Stimulated activated naive B cell treated with anti-CD40 and anti-IgM and Interleukin-4, amounts not matched to agents 10 μg/mL and 1 μg/mL and 100 μg/mL, for 72 hours (primary cell): ENCODE data around the gene CHD6.
"Not testable (repeated sequence)": the region's sequence is repeated elsewhere in the genome, so short reads cannot be mapped to it uniquely, and the experiment has no call there.

ENCODE experiments used
- ATAC-seq, 2 donors: fragments of 150-1000 bp; cut with Tn5 transposase; replicated peaks; 2 replicates each; pipeline ENCODE4 v1.10.0; 2021; ENCODE audit warnings: moderate library complexity in 1 of 2
- DNase-seq: peaks from one replicate; pipeline ENCODE4 v3.0.0; 2021
- H3K27ac Mint-ChIP-seq: one replicate; pipeline ENCODE4 v1.8.0; 2022; ENCODE audit warnings: mild to moderate bottlenecking, mixed read lengths
- H3K27me3 Mint-ChIP-seq, 2 donors: one replicate each; pipeline ENCODE4 v1.8.0; 2022; ENCODE audit warnings: mixed read lengths in 2 of 2
- H3K36me3 Mint-ChIP-seq, 2 donors: one replicate each; pipeline ENCODE4 v1.8.0; 2022; ENCODE audit warnings: mixed read lengths in 2 of 2, mild to moderate bottlenecking in 1 of 2
- H3K4me1 Mint-ChIP-seq, 2 donors: one replicate each; pipeline ENCODE4 v1.8.0; 2022; ENCODE audit warnings: mixed read lengths in 2 of 2, mild to moderate bottlenecking in 1 of 2
- H3K4me3 Mint-ChIP-seq, 2 donors: one replicate each; pipeline ENCODE4 v1.8.0; 2022; ENCODE audit warnings: mild to moderate bottlenecking in 2 of 2, mixed read lengths in 2 of 2, moderate library complexity in 1 of 2
- H3K9me3 Mint-ChIP-seq, 2 donors: one replicate each; pipeline ENCODE4 v1.8.0; 2022; ENCODE audit warnings: mixed read lengths in 2 of 2, mild to moderate bottlenecking in 1 of 2

CHD6 gene

DNA sequence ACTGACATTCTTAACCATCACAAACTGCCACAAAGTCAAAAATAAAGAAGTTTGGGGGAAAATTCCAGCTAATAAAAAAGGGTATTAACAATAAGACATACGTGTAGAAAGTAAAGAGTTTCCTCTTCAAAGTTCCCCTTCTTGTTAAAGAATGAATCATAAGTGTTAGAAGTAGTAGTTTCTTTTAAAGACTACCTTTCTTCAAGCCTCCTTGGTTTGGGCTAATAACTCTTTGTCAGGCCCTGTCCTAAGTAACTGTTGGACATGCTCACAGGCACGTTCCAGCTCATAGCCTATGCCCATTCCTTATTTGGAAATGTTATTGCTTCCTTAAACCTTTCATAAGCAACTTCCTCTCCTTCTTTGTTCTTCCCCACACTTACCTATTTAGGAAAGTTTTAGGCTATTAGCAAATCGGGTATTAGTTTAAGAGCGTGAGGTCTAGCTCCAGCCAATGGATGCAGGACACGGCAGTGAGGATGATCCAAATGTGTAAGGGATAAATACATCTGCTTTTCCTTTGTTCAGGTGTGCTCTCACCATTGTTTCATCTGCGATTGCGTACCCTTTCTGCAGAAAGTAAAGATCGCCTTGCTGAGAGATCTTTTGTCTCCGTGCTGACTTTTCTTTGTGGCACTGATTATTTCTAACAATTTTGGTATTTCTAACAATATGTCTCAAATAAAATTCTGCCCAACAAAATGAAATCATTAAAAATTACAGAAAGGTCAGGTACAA, 64.9 kb downstream of the CHD6 start:
- Mint-ChIP-seq H3K36me3 (peaks cover 12 to 41% of the 10 kb centered on the region in 2 donors), H3K4me3 (peak overlapping the region; percentile 17 to 35), H3K4me1 (peaks cover 23 to 45% of the 10 kb centered on the region in 2 donors), H3K27me3 (no peaks in the 10 kb centered on the region), H3K27ac (peak overlapping the region; percentile 83), H3K9me3 (peaks cover 0 to 4% of the 10 kb centered on the region in 2 donors)
- ATAC-seq = peak; percentile 78 to 89
- no peak for DNase-seq

DNA sequence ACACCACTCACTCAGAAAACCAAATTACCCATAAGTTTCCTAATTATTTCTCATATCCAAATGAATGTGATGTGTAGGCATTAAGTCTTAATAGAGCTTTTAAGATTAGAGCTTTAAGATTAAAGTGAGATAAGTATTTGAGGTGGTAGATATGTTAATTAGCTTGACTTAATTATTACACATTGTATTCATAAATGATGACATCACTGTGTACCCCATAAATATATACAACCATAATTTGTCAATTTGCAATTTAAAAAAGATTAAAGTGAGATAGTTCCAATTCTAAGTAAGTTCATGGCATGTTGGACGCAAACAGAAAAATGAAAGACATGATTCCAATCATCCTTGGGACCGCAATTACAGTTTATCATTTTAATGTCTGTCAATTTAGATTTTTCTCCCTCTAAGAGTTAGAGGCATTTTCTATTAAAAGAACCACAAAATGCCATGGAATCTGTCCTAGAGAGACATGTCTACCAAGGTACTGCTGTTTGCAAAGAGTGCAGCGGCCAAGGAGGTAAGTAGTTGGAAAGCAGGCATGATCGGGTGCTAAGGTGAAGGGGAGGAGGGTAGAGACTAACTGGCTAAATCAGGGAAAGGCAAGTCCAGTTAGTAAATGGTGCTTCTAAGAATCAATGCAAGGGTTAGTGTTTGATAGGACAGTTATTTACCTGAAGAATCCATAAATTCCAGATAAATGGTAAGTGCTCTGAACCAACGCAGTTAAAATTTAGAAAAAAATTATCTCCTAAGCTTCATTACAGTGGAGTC, 65.7 kb downstream of the CHD6 start:
- no peak for DNase-seq
- peaks cover 0 to 4% of the 10 kb centered on the region in 2 donors for H3K9me3 Mint-ChIP-seq
- peak; percentile 14 to 43 for ATAC-seq
- peaks cover 10 to 37% of the 10 kb centered on the region in 2 donors for H3K36me3 Mint-ChIP-seq
- H3K4me1 Mint-ChIP-seq = peaks cover 20 to 44% of the 10 kb centered on the region in 2 donors
- H3K27me3 Mint-ChIP-seq = no peaks in the 10 kb centered on the region
- peak overlapping the region; percentile 83 for H3K27ac Mint-ChIP-seq
- H3K4me3 Mint-ChIP-seq = peak overlapping the region; percentile 35 to 54

DNA sequence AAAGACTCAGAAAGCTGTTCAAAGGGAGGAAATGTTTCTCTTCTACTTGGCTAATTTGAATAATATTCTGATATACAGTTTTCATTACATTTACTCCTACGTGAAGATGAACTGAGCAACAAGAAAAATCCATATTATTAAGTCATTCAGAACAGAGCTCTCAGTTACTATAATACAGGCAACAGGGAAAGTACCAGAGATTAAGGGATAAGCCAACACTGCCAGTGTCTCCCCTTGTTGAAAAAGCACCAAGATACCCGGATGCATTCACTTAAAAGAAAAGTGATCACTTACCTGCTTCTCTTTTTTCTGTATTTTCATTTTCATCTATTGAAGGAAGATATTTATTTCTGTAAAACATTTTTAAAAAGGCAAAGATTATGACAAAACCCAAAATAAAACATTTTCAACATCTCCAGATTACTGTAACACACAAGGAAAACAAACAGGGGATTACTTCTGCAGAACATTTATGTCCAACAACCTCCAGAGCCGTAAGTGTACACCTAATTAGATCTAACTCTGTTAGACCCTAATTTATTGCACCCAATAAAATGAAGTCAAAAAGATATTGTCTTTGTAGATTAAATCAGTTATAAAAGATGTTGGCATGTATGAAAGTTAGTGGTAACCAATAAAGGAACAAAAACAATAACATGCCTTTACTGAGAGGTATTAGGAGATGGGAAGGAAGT, 67.0 kb downstream of the CHD6 start:
- Mint-ChIP-seq H3K4me3 (no peak overlapping the region), H3K9me3 (peaks cover 0 to 2% of the 10 kb centered on the region in 2 donors), H3K27ac (peak overlapping the region; percentile 9), H3K4me1 (peaks cover 21 to 48% of the 10 kb centered on the region in 2 donors), H3K36me3 (peaks cover 10 to 33% of the 10 kb centered on the region in 2 donors), H3K27me3 (no peaks in the 10 kb centered on the region)
- peak in 1 of 2 donors; percentile 70 for ATAC-seq
- no peak for DNase-seq

DNA sequence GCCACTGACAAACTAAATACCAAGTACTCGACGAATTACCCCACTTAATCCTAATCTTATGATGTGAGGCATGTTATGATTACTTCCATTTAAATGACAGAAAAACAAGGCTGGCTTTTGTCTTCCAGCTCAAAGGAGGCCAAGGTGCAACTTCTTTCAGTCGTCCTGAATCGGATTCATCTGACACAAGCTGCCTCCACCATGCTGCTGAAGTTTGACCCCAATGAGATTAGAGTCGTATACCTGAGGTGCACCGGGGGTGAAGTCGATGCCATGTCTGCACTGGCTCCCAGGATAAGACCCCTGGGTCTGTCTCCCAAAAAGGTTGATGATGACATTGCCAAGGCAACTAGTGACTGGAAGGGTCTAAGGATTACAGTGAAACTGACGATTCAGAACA, 71.0 kb downstream of the CHD6 start:
- H3K9me3 Mint-ChIP-seq = peaks cover 0 to 2% of the 10 kb centered on the region in 2 donors
- no peak overlapping the region for H3K27ac Mint-ChIP-seq
- H3K4me3 Mint-ChIP-seq = no peak overlapping the region
- peaks cover 19 to 38% of the 10 kb centered on the region in 2 donors for H3K4me1 Mint-ChIP-seq
- peaks cover 12 to 20% of the 10 kb centered on the region in 2 donors for H3K36me3 Mint-ChIP-seq
- ATAC-seq (no peak), DNase-seq (no peak)
- H3K27me3 Mint-ChIP-seq = no peaks in the 10 kb centered on the region

DNA sequence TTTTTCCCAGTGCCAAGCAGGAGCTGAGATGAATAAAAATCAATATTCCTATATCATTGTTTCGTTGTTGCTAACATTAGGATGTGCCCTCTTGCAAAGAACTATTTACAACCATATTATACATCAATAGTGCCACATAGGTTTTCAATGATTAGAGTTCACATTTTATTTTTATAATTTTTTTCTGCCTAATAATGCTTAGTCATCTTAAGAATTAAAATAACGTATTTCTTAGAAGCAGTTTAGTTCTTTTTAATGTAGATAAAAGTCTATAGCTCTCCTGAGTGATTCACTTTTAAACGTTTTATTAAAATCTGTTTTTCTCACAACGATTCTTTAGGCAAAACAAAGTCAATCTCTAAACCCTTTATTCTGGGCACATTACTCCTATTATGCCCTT, 71.6 kb downstream of the CHD6 start:
- peaks cover 12 to 20% of the 10 kb centered on the region in 2 donors for H3K36me3 Mint-ChIP-seq
- no peak overlapping the region for H3K27ac Mint-ChIP-seq
- no peak for DNase-seq
- peaks cover 0 to 2% of the 10 kb centered on the region in 2 donors for H3K9me3 Mint-ChIP-seq
- ATAC-seq = no peak
- H3K27me3 Mint-ChIP-seq = no peaks in the 10 kb centered on the region
- H3K4me1 Mint-ChIP-seq = peaks cover 14 to 32% of the 10 kb centered on the region in 2 donors
- H3K4me3 Mint-ChIP-seq = no peak overlapping the region

DNA sequence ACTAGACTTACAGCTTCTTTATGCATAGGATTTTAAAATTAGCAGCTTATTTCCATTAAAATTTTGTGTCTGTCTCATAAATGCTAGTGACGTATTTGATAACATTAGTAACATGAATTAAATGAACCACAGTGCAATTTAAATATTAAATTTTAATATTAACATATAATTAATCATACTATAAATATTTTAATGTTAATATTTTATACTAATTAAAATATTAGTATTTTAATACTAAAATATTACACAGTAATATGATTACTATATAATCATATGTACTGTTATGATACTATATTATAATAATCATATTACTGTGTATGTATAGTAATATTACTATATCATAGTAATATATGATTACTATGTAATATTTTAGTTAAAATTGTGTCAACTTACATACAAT, 73.7 kb downstream of the CHD6 start:
- Mint-ChIP-seq H3K4me3 (no peak overlapping the region), H3K27me3 (no peaks in the 10 kb centered on the region), H3K36me3 (peaks cover 8 to 11% of the 10 kb centered on the region in 2 donors), H3K9me3 (no peaks in the 10 kb centered on the region), H3K4me1 (peaks cover 12 to 33% of the 10 kb centered on the region in 2 donors), H3K27ac (no peak overlapping the region)
- ATAC-seq (no peak), DNase-seq (no peak)

DNA sequence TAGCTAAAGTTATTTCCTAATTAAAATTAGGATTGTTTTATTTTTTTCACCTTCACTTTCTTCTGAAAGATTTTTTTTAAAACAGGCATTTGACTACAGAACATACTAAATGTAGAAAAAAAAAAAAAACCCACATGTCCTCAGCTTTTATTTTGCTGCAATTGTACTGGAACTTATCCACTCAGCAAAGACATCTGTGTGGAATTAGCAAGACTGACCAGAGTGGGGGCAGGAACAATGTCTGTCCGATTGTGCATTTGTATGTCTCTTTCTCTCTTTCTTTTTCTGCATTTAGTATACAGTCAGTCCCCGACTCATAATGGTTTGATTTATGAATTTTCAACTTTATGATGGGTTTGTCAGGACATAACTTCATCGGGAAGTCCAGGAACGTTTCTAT, 77.3 kb downstream of the CHD6 start:
- Mint-ChIP-seq H3K36me3 (peaks cover 15 to 23% of the 10 kb centered on the region in 2 donors), H3K27me3 (no peaks in the 10 kb centered on the region), H3K27ac (no peak overlapping the region), H3K9me3 (peaks cover 0 to 5% of the 10 kb centered on the region in 2 donors), H3K4me1 (peaks cover 13 to 28% of the 10 kb centered on the region in 2 donors), H3K4me3 (no peak overlapping the region)
- DNase-seq (no peak), ATAC-seq (no peak)

DNA sequence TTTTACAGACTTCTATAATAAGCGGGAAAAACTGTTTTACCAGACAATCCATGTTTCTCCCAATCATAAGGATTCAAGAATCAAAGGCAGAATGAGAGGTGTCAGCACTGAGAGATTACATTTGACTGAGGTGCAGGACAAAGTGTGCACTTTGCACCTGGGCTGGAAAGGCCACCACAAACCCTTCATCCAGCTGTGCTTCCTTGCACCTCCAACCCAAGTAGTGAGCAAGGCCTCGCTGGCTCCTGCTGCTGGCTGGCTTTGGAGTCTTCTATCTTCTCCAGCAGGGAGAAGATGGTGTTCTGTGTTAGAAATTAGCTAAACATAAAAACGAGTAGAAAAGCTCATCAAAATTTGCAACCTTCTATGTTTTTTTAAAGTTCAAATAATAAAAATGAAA, 77.7 kb downstream of the CHD6 start:
- ATAC-seq (no peak), DNase-seq (no peak)
- Mint-ChIP-seq H3K27me3 (no peaks in the 10 kb centered on the region), H3K4me1 (peaks cover 9 to 23% of the 10 kb centered on the region in 2 donors), H3K36me3 (peaks cover 15 to 23% of the 10 kb centered on the region in 2 donors), H3K4me3 (no peak overlapping the region), H3K27ac (no peak overlapping the region), H3K9me3 (peaks cover 0 to 5% of the 10 kb centered on the region in 2 donors)

DNA sequence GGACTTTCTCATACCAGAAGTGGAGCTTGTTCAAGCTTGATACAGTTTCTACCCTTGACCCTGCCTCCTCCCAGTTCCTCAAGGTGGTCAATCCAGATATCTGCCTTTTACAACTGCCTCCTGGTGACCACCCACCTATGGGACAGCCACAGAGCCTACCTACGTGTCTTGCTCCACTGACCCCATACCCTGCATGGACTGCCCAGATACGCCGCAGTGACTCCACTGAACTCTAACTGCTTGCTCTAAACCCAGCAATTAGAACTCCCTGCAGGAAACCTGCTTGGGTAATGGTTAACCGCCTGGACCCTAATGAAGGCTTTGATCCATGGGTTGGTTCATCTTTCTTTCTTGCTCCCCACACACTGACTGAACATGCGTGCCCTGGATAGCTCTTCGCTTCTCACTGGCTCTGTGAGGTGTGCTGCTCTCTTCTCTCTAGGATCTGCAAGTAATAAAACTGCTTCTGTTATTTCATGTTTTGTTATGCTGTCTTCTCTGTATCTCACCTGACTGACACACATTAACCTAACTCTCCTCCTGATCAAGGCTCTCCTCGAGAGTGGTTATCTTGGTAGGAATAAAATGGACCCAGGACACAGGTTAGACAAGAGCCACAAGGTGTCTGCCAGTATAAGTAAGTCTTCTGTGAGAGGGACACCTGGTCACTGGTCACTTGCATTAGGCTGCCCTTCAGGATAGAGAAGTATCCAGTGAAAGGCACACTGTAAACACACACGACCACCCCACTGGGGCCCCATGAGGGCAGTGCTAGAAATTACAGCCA, 79.2 kb downstream of the CHD6 start:
- H3K27ac Mint-ChIP-seq = no peak overlapping the region
- H3K9me3 Mint-ChIP-seq = peaks cover 0 to 5% of the 10 kb centered on the region in 2 donors
- ATAC-seq (no peak), DNase-seq (no peak)
- H3K4me1 Mint-ChIP-seq = peaks cover 10 to 20% of the 10 kb centered on the region in 2 donors
- H3K36me3 Mint-ChIP-seq = peaks cover 15 to 23% of the 10 kb centered on the region in 2 donors
- H3K27me3 Mint-ChIP-seq = no peaks in the 10 kb centered on the region
- no peak overlapping the region for H3K4me3 Mint-ChIP-seq

DNA sequence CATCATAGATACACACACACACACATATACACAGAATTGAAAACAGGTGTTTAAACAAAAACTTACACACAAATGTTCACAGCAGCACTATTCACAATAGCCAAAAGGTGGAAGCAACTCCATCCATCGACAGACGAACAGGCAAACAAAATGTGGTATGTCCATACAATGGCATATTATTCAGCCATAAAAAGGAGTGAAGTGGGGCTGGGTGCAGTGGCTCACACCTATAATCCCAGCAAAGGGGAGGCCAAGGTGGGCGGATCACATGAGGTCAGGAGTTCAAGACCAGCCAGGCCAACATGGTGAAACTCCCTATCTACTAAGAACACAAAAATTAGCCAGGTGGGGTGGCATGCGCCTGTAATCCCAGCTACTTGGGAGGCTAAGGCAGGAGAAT, 80.3 kb downstream of the CHD6 start:
- no peak overlapping the region for H3K27ac Mint-ChIP-seq
- ATAC-seq (no peak), DNase-seq (no peak)
- peaks cover 20 to 25% of the 10 kb centered on the region in 2 donors for H3K36me3 Mint-ChIP-seq
- H3K4me3 Mint-ChIP-seq = no peak overlapping the region
- H3K9me3 Mint-ChIP-seq = peaks cover 0 to 5% of the 10 kb centered on the region in 2 donors
- no peaks in the 10 kb centered on the region for H3K27me3 Mint-ChIP-seq
- peaks cover 14 to 20% of the 10 kb centered on the region in 2 donors for H3K4me1 Mint-ChIP-seq

DNA sequence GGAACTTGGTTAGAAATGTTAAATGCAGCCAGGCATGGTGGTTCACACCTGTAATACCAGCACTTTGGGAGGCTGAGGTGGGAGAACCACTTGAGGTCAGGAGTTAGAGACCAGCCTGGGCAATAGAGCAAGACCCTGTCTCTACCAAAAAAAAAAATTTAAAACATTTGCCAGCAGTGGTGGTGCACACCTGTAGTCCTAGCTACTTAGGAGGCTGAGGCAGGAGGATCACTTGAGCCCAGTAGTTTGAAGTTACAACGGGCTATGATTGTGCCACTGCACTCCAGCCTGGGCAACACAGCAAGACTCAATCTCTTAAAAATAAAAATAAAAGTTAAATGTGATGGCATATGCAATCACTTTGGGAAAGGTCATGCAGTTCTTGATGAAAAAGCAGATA, 82.6 kb downstream of the CHD6 start:
- peaks cover 11 to 12% of the 10 kb centered on the region in 2 donors for H3K4me1 Mint-ChIP-seq
- not testable (repeated sequence) for H3K27me3 Mint-ChIP-seq
- H3K36me3 Mint-ChIP-seq = peaks cover 34 to 37% of the 10 kb centered on the region in 2 donors

DNA sequence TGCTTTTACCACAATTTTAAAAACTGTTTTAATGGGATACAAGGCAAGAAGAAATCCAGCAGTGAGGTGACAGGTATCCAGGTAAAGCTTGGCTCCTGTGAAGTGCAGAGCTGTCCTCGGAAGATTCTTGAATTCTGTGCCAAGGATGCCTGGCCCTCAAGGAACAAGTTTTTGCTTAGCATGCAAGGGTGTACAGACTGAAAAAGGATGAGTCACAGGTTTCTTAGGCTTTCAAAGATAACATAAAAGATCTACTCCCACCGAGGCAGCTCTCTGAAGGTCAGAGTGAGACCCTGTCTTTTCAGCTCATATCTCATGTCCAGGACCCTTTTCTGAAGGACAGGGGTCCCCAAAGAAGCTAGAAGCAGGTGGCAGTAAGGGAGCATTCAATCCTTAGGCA, 83.3 kb downstream of the CHD6 start:
- DNase-seq (no peak), ATAC-seq (no peak)
- Mint-ChIP-seq H3K4me1 (peaks cover 8 to 11% of the 10 kb centered on the region in 2 donors), H3K4me3 (no peak overlapping the region), H3K9me3 (peaks cover 0 to 5% of the 10 kb centered on the region in 2 donors), H3K27ac (no peak overlapping the region), H3K27me3 (no peaks in the 10 kb centered on the region), H3K36me3 (peaks cover 34 to 40% of the 10 kb centered on the region in 2 donors)

More for the DNA sequence above, 82.6 kb downstream of the CHD6 start:
- not testable (repeated sequence) for H3K27ac Mint-ChIP-seq, H3K9me3 Mint-ChIP-seq, DNase-seq, H3K4me3 Mint-ChIP-seq, ATAC-seq

DNA sequence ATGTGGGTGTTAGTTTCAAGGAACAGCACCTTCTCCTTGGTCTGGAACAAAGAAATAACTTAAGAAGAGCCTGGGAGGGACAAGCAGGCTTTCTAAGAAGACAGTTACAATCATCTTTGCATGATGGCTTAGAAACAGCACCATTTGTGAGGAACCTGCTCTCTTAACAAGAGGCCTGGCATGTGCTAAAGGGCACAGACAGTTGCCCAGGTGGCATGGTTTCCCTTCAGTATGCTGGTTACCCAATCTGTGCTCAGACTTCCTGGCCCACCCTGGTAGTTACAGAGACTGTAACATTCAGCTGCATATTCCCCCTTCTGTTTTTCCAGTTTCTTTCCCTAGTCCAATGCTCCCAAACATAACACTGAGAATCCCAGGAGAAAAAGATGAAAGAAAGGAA, 84.0 kb downstream of the CHD6 start:
- Mint-ChIP-seq H3K4me3 (no peak overlapping the region), H3K9me3 (peaks cover 0 to 4% of the 10 kb centered on the region in 2 donors), H3K36me3 (peaks cover 36 to 44% of the 10 kb centered on the region in 2 donors), H3K27ac (no peak overlapping the region), H3K27me3 (no peaks in the 10 kb centered on the region), H3K4me1 (peaks cover 11 to 14% of the 10 kb centered on the region in 2 donors)
- ATAC-seq (no peak), DNase-seq (no peak)
